Measurements from ENCODE around the gene PLXNA2.

Gene PLXNA2

DNA sequence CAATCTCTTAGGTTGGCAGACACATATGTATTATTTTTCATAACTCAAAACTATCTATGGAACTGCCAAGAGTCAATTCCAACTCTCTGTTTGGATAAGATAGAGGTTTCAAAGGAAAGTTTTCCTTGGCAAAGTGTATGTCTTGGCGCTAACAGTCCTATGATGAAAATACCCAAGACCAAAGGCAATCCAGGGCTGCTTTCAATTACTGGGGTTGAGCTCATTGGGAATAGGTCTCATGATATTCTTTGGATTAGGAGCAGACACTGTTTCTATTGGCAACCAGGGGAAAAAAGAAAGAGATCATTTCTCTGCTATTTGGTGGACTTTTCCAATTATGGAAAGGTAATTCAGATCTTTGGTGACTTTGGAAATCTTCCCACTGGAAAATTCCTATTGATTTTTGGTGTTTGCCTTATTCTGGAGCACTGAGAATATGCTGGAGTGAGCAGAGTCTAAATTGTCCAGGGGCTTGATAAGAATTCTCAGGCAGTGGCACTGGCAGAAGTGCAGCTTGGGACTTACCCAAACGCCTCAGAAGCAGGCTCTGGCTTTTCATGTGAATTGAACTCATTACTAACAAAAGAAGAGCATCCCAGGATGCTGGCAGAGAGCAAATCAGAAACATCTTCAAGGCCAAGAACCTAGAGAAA lies 20.4 kb upstream of the PLXNA2 start:
- no peak for DNase-seq

DNA sequence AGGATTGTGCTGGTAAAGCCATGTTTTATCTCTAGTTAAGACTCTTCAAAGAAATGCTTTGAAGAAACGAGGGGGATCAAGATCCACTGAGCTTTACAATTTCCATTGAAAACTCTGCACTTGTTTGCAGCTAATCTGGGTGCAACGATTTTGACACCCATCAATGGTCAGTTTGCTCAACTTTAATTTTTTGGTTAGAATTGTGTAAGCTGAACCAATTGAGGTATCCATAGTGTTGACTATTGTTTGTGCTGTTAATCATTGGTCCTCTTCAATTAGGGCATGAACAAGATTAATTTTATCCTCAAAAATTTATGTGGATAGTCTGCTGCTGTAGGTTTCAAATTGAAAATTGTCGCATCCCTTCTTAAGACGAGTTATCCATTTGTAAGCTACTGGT lies 17.7 kb upstream of the PLXNA2 start:
- no peak for DNase-seq

DNA sequence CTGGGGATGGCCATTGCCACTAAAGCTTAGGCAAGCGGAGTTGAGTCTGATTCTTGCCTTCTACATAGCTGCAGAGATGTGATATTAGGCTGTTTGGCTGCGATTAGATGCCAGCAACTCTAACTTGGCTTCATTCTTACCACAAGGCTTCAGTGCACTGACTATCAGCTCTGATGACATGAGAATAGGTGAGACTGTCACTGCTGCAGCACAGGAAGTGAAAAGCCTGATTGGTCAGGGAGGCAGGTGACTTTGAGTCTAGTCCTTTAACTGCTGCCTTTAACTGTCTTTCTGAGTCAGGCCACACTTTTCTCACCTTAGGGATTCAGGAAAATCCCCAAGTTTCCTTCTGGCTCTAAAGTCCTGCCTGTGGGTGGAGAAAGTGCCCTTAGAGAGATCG lies 14.1 kb upstream of the PLXNA2 start:
- DNase-seq = no peak

DNA sequence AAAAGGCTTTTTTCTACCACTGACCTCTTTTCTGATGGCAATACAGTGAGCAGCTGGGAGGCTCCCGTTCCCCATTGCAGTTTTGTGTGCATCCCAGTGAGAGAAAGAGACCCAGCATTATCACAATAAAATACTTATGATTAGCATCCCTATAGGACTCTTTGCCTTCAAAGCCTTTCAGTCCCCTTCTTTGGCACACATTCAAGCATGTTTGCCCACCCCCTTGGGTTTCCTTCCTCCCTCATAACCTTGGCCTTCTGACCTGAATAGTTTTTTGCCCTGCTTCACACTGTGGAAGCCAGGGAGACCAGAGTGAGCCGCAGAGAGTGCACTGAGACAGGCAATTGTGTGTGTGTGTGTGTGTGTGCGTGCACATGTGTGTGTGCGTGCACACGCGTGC lies 13.2 kb upstream of the PLXNA2 start:
- no peak for DNase-seq

DNA sequence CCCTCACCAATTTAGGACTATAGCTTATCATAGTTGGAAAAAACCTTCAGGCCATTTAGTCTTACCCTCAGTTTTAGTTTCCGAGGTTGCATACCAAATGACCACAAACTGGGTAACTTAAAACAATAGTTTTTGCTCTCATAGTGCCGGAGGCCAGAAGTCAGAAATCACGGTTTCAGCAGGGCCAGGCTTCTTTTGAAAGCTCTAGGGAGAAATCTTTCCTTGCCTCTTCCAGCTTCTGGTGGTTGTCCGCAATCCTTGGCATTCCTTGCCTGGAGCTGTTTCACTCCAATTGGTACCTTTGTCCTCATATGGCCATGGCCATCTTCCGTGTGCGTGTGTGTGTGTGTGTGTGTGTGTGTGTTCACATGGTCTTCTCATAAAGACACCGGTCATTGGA lies 12.4 kb upstream of the PLXNA2 start:
- DNase-seq = no peak

DNA sequence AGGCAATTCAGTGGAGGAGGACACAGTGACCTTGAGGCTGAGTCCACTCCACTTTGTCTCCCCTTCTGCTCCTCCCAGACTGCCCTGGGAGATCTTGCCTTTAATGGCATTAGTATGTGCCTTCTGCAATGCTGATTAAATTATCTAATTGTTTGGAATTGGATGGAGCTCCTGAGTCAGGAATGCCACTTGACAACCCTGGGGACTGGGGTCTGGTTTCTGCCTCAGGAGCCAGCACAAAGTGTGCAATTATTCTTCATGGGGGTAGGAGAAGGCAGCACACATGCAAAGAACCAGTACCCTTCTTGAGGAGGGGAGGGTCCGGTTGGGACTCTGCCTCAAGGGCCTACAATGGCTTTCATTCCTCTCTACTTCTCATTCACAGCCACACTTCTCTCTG lies 11.9 kb upstream of the PLXNA2 start:
- no peak for DNase-seq

DNA sequence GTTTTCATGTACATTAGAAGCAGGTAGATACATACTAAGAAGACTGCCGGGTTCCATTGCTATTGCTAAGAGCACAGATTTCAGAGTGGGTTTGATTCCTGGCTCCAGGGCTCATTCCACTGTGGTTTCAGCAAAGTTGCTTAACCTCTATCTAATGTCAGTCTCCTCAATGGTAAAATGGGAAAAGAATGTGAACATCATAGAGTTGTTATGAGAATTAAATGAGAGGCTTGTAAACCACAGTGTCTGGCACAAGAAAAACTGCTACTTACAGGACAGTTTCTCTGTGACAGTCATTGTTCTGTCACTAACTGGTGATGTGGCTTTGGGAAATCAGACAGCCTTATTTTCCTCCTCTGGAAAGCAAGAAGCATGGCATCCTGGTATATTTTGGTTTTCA lies 10.7 kb upstream of the PLXNA2 start:
- DNase-seq = no peak

DNA sequence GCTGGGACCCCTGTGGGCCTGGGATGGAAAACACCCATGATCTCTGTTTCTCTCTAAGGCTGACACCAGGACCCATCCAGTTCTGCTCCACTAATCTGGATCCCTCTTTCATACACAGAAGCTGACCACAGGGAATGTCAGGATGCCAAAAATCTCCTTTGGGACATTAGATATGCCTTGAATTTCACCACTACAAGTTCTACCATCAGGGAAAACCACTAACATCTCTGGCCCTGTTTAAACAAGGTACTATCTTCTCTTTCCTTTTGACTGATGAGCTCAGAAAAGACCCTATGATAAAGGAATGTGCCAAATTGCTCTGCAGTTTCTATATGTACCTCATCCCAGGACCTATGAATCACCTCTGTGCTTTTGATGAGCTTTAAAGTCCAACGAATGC lies 10.2 kb upstream of the PLXNA2 start:
- DNase-seq = no peak

DNA sequence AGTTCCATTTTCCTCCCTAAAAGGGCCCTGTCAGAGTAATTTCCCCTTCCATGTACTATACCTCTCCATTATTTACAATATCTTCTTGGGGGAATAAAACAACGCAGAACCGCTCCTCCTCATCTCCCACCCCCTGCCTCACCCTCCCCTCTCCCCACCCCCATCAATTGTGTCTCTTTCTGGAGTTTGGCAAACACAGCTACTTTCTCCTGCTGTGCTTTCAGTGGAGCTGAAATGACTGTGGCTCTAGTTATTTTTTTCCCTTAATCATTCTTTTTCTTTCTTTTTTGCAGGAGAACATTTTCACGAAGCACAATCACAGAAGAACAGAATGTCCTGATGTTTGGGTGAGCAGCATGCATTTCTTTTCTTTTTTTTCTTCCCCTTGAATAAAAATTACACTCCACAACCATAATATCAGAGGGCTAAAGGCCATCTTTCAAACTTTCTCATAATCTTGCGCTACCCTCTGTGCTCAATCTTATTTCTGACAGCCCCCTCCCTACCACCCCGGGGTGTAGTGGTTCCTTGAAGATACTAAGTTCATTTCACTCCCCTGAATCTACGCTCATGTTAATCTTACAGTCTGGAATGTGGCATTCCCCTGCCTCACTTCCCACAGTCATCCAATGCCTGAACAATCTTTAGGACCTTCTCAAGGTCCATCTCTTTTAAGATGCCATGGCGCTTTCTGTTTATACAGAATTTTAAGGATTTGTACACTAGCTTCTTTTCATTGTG lies 8.8 kb upstream of the PLXNA2 start:
- DNase-seq = no peak

DNA sequence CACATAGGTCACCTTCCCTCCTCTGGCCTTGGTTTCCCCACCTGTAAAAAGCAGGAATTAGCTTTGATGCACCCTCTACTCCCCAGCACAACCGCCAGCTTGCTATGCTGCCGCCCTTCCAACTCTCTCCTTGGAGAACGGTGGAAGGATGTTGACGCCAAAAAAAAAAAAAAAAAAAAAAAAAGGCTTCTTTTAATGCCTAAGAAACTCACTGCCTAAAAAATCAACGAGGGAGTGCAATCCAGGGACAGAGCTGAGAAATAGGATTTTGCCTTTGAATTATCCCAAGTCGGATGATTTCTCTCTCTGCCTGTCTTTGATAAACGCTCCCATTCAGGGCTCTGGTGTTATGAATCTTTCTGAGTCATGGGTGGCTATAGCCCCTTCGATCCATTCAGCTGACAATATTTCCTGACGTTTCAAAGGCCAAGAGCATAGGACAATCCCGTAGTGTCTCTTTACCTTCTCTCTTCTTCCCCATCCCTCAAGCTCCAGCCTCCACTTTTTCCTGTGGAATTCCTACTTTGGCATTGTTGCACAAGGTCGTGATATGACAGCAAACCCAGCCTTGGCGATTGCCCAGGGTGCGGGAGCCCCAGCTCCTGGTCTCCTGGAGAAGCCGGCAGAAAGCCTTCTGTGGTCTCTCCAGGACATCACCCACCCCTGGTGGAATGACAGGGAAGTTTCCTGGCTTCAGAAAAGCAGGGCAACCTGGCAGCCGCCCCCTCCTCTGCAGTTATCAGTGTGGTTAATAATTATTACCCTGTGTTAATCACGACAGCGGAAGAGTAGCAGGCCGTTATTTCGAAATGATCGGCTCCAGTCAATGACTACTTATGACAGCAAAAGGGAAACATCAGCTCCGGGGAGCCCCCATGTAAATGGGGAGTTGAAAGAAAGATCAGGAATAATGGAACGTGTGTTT lies 8.0 kb upstream of the PLXNA2 start:
- DNase-seq = peak; percentile 69

DNA sequence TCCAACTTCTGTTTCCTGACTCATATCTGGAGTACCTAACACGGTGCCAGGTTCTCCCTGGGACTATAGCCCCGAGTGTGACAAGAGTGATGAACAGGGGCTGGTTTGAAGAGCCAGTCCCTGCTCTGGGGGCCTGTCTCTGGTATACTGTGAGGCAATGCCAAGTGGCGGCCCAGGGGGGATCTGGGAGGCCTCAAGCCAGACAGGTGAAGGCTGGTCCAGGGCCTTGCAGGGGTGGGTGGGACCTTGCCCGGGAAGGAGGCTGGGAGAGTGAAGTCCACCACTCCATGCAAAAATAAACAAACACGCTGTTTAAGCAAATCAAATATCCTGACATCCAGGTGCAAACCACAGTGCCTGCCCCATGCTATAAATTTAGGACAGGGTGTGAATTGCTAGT lies 6.8 kb upstream of the PLXNA2 start:
- DNase-seq = no peak

DNA sequence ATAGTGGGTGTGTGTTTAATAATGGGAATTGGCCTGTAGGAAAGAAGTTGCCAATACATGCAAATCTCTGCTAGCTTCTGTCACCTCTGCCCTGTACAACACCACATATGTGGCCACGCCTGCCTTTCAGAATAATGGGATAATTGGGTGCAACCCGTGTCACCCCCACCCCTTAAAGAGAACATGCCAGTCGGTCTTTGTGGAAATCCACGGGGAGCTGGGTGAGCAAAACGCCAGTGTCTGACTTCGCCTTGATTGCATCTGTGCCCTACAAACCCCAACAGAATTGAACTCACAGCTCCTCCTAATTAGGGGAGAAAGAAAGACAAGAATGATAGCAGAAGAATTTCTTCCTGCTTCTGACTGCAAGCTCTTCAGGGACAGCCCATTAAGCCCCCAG lies 6.4 kb upstream of the PLXNA2 start:
- DNase-seq = peak; percentile 46

DNA sequence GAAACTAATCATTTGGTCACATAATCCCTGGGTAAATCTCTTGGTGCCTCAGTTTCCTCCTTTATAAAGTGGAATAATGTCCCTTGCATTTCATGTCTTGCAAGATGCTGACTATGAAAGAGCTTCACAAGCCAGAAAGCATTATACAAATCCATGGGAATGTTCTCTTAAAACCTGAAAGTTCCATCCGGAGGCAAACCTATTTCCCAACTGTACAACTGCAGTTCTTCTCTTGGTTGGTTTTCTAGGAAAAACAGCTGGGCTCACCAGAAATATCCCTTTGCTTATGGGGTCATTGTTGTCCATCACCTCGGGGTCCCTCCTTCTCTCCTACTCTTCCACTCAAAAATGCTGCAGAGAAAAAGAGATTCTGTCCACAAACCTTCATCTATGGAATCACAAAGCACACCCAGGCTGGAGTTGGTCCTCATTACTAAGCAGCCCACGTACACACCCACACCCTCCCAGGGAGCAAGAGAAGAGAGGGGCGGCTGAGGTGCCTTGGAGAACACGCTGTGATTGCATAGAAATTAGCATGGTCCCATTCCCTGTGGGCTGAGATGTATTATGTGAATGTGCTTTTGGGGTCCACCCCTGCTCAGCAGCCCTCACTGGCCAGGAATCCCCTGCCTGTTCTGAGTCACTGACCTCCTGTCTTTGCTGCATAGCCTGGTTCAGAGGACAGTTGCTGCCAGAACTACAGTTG lies 5.0 kb upstream of the PLXNA2 start:
- no peak for DNase-seq

DNA sequence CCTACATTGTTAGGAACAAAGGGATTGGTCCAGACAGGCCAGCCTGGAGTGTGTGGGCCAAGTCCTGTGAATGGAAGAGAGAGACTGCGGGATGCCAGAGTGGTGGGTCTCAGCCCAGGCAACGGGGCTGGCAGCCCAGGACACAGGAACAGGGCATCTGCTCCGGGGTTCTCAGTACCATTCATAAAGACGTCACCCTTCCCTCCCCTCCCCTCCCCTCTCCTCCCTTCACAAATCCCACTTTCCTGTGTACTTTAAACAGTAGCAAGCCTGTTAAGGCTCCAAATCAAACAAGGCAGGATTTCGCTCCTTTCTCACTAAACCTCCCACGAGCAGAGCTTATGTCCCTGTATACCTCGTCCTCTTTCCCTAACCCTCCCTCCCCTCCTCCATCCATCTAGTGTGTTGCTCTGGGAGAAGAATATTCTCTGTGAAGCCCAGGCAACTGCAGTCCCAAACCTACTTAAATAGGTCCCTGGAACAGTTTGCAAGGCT lies 4.2 kb upstream of the PLXNA2 start:
- no peak for DNase-seq

DNA sequence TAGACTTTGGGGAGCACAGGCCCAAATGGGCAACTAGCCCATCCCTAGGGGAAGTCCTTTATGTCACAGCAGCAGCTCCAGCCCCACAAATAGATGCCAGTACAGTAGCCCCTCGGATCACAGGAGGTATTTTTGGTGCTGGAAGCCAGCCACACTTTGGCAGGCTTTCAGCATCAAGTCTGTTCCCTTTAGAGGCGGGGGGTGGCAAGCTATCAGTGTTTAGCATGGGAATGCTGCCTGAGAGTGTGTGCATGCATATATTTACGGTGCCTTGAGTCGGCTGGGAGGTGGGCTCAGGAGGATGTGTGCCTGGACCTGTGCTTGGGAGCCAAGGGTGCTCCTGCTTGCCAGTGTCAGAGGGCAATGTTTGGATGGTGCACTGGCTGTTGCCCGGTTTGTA lies 3.5 kb upstream of the PLXNA2 start:
- no peak for DNase-seq

DNA sequence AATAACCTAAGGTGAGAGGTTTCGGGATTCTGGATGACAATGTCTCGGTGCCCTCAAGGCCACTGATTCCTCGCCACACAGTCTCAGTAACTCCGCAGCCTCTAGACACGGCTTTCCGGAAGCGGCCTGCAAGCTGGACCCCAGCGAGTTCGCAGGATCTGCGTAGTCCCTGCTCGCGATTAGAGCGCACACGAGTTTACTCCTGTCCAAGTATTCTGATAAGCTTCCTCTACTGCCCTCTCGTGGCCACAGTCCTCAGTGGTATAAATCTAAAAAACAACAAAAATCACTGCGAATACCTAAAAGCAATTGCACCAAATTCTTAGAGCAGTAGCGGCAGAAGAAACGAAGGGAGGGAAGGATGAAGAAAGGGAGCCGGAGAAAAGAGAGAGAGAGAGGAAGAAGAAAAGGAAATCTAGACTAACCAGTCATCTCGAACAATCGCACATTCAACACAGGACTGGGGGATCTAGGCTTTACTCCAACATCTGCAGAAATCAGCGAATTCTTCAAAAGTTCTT lies 1.1 kb upstream of the PLXNA2 start:
- peak; percentile 87 for DNase-seq

DNA sequence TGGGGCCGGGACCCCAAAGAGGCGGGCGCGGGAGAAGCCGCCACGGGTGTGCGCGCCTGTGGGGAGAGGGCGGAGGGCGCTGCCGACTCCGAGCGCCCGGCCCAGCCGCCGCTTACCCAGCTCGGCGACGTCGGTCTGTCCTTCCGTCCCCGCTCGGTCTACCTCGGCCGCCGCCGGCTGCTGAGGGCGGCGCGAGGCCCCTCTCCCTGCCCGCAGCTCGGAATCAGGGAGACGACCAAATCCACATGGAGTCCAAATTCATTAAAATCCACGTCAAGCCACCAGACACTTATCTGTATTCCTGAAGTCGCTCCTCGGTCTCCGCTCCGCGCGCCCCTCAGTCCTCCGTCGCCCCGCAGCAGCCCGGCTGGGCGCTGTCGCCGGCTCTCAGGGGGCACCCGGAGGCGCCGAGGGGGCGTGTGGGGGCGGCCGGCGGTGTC lies 637 bp downstream of the PLXNA2 start:
- DNase-seq = no peak

DNA sequence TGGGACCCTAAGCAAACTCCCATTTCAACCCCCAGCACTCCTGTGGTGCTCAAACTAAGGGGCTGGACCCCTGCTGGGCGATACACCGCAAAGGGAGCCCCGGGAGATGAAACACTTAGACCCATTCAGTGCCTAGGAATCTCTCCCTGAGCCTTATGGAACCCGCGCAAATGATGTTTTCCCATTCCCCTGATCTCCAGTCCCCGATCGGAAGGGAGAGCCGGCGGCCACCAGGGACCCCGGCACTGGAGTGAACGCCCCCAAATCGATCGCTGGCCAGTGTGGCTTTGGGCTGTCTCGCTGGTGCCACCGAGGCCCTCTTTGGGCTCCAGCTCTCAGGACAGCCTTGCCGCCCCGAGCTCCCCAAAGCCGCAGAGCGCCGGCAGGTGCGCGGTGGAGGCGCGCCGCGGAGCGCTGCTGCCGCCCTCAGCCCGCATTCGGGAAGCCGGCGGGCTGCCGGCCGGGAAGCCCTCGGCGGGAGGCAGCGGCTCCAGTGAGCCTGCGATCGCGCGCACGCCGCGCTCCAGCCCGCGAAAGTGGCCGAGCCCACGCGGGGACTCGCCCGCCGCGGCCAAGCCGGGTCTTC lies 1.1 kb downstream of the PLXNA2 start:
- peak; percentile 77 for DNase-seq

DNA sequence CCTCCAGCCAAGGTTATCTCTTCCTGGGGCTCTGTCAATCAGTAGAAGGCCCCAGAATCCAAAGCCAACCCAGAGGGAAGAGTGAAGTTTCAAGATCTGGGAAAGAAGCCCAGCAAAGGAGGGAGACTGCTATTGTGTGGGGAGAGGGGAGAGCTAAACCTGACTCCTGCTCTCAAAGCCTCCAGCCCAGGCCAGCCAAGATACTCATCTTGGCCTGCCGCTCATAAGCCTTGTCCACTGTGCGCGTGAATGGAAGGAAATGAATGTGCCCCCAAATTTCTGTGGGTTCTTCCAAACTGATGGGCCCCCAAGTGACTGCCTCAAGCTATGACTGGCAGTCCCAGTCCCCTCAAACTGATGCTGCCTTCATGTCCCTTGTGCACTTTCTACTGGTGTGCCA lies 2.0 kb downstream of the PLXNA2 start:
- no peak for DNase-seq

DNA sequence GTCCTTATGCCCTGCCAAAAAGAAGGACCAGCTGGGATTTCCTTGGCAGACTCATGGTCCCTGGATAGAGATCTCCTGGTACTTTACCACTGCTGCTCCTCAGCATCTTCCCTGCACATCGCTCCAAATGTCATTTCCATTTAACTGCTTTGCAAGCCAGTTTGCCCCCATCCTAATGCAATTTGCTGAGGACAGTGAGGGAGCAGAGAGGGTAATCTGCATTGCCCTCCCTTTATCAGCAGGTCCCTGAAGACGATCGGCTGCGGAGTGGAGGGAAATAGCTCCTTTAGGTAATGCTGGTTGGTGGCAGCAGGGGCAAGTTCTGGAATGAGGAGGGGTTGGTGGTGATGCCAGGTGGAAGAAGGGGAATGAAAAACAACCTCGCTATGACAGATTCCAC lies 2.7 kb downstream of the PLXNA2 start:
- DNase-seq = no peak

DNA sequence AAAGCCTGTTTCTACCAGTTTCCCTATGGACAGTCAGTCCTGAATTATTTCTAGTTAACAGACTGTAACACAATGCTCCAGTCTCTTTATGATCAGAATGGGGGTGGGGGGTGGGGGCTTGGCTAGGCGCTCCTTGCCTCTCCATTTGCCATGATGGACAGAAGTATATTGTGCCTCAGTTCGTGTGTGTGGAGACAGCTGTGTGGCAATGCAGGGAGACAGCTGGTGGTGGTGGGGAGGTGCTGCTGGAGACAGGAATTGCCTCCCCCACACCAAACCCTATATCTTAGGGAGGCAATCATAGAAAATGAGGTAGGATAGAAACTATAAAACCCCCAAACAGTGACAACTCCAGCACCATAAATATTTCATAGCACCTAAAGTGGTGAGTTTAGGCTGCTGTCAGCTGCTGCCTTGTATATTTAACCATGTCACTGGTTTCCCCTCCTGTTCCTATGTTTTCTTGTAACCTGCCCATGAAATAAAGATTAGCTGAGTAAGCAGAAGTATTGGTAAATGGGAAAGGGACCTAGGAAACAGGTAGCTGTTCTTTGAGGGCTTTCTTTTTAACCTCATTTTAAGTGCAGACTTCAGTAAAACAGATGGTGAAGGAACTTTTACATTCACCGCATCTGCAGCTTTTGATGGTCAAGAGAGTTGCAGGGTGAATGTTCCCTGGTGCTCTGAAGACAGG lies 3.4 kb downstream of the PLXNA2 start:
- DNase-seq = no peak

All from retina (tissue), 1 donor.